Smooth muscle cell (in vitro differentiated cells): Measurements from ENCODE around the gene CCDC148. TPM values are rescaled to one million over a fixed set of nuclear protein-coding genes. Genes with fewer than 3 reads are reported as not detected.

Source experiments
- DNase-seq: peaks from one replicate; lab custom pipeline; 2025; ENCODE audit not compliant: unreplicated experiment; lab: John Stamatoyannopoulos, UW
- H2AFZ ChIP-seq: fragments of 200-600 bp; sonication (generic); 2 replicates; pipeline ENCODE4 v1.6.0; 2016; ENCODE audit warnings: antibody characterized with exemption, low read depth, mild to moderate bottlenecking
- H3F3A ChIP-seq: fragments of 200-600 bp; sonication (generic); 2 replicates; pipeline ENCODE4 v1.6.0; 2017; ENCODE audit warnings: antibody characterized with exemption, low read depth
- H3K27ac ChIP-seq: fragments of 200-600 bp; sonication (generic); 2 replicates; pipeline ENCODE4 v1.5.1; 2016; ENCODE audit warnings: low read depth, mild to moderate bottlenecking
- H3K27me3 ChIP-seq: fragments of 200-600 bp; sonication (generic); 2 replicates; pipeline ENCODE4 v1.6.1; 2016; ENCODE audit warnings: low read depth, mild to moderate bottlenecking
- H3K36me3 ChIP-seq: fragments of 200-600 bp; sonication (generic); 2 replicates; pipeline ENCODE4 v1.5.1; 2016; ENCODE audit warnings: low read depth
- H3K4me1 ChIP-seq: fragments of 200-600 bp; sonication (generic); 2 replicates; pipeline ENCODE4 v1.5.1; 2016; ENCODE audit warnings: low read depth
- H3K4me2 ChIP-seq: fragments of 200-600 bp; sonication (generic); 2 replicates; pipeline ENCODE4 v1.6.0; 2016; ENCODE audit warnings: mild to moderate bottlenecking
- H3K4me3 ChIP-seq: fragments of 200-600 bp; sonication (generic); 2 replicates; pipeline ENCODE4 v1.5.1; 2016; ENCODE audit warnings: mild to moderate bottlenecking
- H3K79me2 ChIP-seq: fragments of 200-600 bp; sonication (generic); 2 replicates; pipeline ENCODE4 v1.6.0; 2016; ENCODE audit warnings: low read depth, mild to moderate bottlenecking
- H3K9ac ChIP-seq: fragments of 200-600 bp; sonication (generic); 2 replicates; pipeline ENCODE4 v1.6.0; 2016; ENCODE audit warnings: low read depth
- H3K9me3 ChIP-seq: fragments of 200-600 bp; sonication (generic); replicated peaks from 2 replicates; pipeline ENCODE4 v1.5.1; 2016; ENCODE audit warnings: low read depth
- H4K20me1 ChIP-seq: fragments of 200-600 bp; sonication (generic); 2 replicates; pipeline ENCODE4 v1.6.0; 2016; ENCODE audit warnings: low read depth
- CTCF ChIP-seq: fragments of 200-600 bp; sonication (generic); IDR thresholded peaks from 2 replicates; pipeline ENCODE4 v1.5.1; 2017; ENCODE audit warnings: borderline replicate concordance, mild to moderate bottlenecking, antibody characterized with exemption; ENCODE audit not compliant: insufficient read depth, poor library complexity, severe bottlenecking
- WGBS: methylation state at CpG from one replicate; pipeline ENCODE4 v1.1.7; 2016; ENCODE audit warnings: low lambda C conversion rate; 5-methylcytosine and 5-hydroxymethylcytosine counted together
- polyA plus RNA-seq: library from polyadenylated mRNA; unstranded; fragments of >200 nt; fragmentation: Nextera tagmentation; extraction: Ambion mirVana; gene quantifications from 2 replicates; pipeline ENCODE4 v1.2.1, GENCODE V29; 2016
- total RNA-seq: library from RNA; depleted of rRNA; stranded (reverse); fragments of >200 nt; gene quantifications from 2 replicates; pipeline ENCODE4 v1.2.3, GENCODE V29; 2014

Gene CCDC148
- total and polyA plus RNA-seq, 2 experiments from 2014 or later: 0.09 TPM; not detected in 1

GRCh38 chr2:158388159-158388558 lies 68.4 kb downstream of the CCDC148 start:
- Histone ChIP-seq H3K36me3 (no peaks in the 10 kb centered on the region), H3K9ac (no peak overlapping the region), H3K27me3 (no peaks in the 10 kb centered on the region), H3K79me2 (no peaks in the 10 kb centered on the region), H2AFZ (no peak overlapping the region), H3K27ac (no peak overlapping the region), H3K4me1 (no peaks in the 10 kb centered on the region), H4K20me1 (no peaks in the 10 kb centered on the region), H3K4me3 (no peak overlapping the region), H3K9me3 (no peaks in the 10 kb centered on the region), H3K4me2 (no peak overlapping the region), H3F3A (no peaks in the 10 kb centered on the region)
- DNase-seq: no peak
- WGBS: 86% methylated on average over 1 of the region's 1 CpG
- no peak for TF ChIP-seq CTCF

DNA sequence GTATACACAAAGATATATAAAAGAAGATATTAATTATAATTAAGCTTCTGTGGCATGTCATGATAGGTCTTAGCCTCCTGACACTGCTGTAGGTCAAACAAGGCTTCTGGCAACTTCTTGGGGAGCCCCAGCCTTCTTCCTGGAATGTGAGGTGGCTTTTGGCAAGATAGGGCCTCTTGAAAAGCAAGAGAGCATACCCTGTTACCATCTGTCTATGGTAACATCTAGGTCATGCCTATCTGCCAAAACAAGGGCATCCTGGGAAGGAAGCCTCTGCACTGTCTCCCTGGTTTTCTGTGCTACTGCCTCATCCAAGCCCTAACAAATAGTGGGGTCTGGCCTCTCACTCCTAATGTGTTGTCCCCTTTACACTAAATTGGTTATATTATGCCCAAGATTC lies 70.9 kb downstream of the CCDC148 start:
- Histone ChIP-seq H3K27me3 (no peaks in the 10 kb centered on the region), H3K4me3 (no peak overlapping the region), H3K27ac (no peak overlapping the region), H3K36me3 (no peaks in the 10 kb centered on the region), H3K9me3 (no peaks in the 10 kb centered on the region), H3F3A (no peaks in the 10 kb centered on the region), H3K79me2 (no peaks in the 10 kb centered on the region), H3K9ac (no peak overlapping the region), H3K4me1 (no peaks in the 10 kb centered on the region), H4K20me1 (no peaks in the 10 kb centered on the region), H3K4me2 (no peak overlapping the region), H2AFZ (no peak overlapping the region)
- no peak for TF ChIP-seq CTCF
- no peak for DNase-seq

GRCh38 chr2:158381978-158382377 lies 74.6 kb downstream of the CCDC148 start:
- H3K27ac ChIP-seq: no peak overlapping the region
- H3K36me3 ChIP-seq: no peaks in the 10 kb centered on the region

More at GRCh38 chr2:158381978-158382377, 74.6 kb downstream of the CCDC148 start:
- Histone ChIP-seq H3K4me3 (no peak overlapping the region), H4K20me1 (no peaks in the 10 kb centered on the region), H3K4me2 (no peak overlapping the region), H3F3A (no peaks in the 10 kb centered on the region), H3K79me2 (no peaks in the 10 kb centered on the region), H3K9me3 (no peaks in the 10 kb centered on the region), H3K27me3 (no peaks in the 10 kb centered on the region), H3K9ac (no peak overlapping the region), H2AFZ (no peak overlapping the region), H3K4me1 (no peaks in the 10 kb centered on the region)
- 94% methylated on average over 3 of the region's 3 CpGs for WGBS
- TF ChIP-seq CTCF: no peak
- no peak for DNase-seq
